ENCODE data around the gene LAPTM4A. TPM values are rescaled to one million over a fixed set of nuclear protein-coding genes. Genes with fewer than 3 reads are reported as not detected.

LAPTM4A gene
- polyA plus RNA-seq, 2 of the 4 experiments (the other 2 are of a cell fraction): 275 to 509 TPM

GRCh38 chr2:20099780-20100179 lies 48.4 kb upstream of the LAPTM4A start:
- no peak for FAIRE-seq
- ATAC-seq: no peak
- 75% methylated on average over 6 of the region's 6 CpGs for WGBS (ENCODE audit: missing lambda C conversion rate)
- no peaks in the 10 kb centered on the region for H3K9me3 ChIP-seq
- H3K4me2 ChIP-seq: no peak overlapping the region
- peaks cover 5% of the 10 kb centered on the region; the same call in 1 of the 3 replicates for H3K4me1 ChIP-seq
- CTCF ChIA-PET: interaction anchor here (0.6 to 12.6 kb wide), 11 partner anchors 9 to 225 kb away, joined by 3 to 149 read pairs (median 4); partner anchors contain the start of genes LAPTM4A and SDC1
- no peak overlapping the region for H3K27ac ChIP-seq
- TF ChIP-seq ZFP36 (IDR thresholded peaks at IDR 0.05; ENCODE audit: borderline replicate concordance, partially characterized antibody): no peak
- TF ChIP-seq JUN (IDR thresholded peaks at IDR 0.05): no peak
- no peak for TF ChIP-seq HOXB13 (CRISPR knock-in tag; IDR thresholded peaks at IDR 0.05; ENCODE audit: low read depth)
- TF ChIP-seq ESRRA (IDR thresholded peaks at IDR 0.05; ENCODE audit: borderline replicate concordance, low read length): no peak
- no peak for TF ChIP-seq HES2 (IDR thresholded peaks at IDR 0.05)
- TF ChIP-seq SREBF2 (IDR thresholded peaks at IDR 0.05): no peak
- TF ChIP-seq TFCP2L1 (CRISPR knock-in tag; IDR thresholded peaks at IDR 0.05): no peak
- no peak for TF ChIP-seq MYC (IDR thresholded peaks at IDR 0.05; ENCODE audit: borderline replicate concordance, low read length)
- no peak for TF ChIP-seq MAFK (IDR thresholded peaks at IDR 0.05; ENCODE audit: partially characterized antibody)
- TF ChIP-seq BCL3 (IDR thresholded peaks at IDR 0.05): no peak
- no peak for DNase-seq (ENCODE audit: low read depth in 1 of 2, low spot score in 1 of 2)
- H3K4me3 ChIP-seq: no peak overlapping the region
- POLR2A ChIA-PET: no interaction called here

GRCh38 chr2:20097889-20098714 lies 46.7 kb upstream of the LAPTM4A start:
- no peak for TF ChIP-seq SREBF2 (IDR thresholded peaks at IDR 0.05)
- no peak for TF ChIP-seq HMGXB4 (CRISPR knock-in tag; IDR thresholded peaks at IDR 0.05; ENCODE audit: borderline replicate concordance)
- TF ChIP-seq CBX2 (IDR thresholded peaks at IDR 0.05; ENCODE audit: borderline replicate concordance, low read depth): no peak
- peak; percentile 58; the same call in 1 of the 2 replicates for TF ChIP-seq MYC (IDR thresholded peaks at IDR 0.05; ENCODE audit: borderline replicate concordance, low read length)
- peak; percentile 64 for TF ChIP-seq BHLHE40 (IDR thresholded peaks at IDR 0.05; ENCODE audit: low read depth, low read length)
- no peak for TF ChIP-seq ZFP36 (IDR thresholded peaks at IDR 0.05; ENCODE audit: borderline replicate concordance, partially characterized antibody)
- TF ChIP-seq CTCF (IDR thresholded peaks at IDR 0.05): peak; percentile 99
- peak; percentile 99 to 100 for TF ChIP-seq RAD21 (conservative IDR thresholded peaks at IDR 0.05 in 1 of 2, IDR thresholded peaks at IDR 0.05 in 1 of 2)
- no peak for TF ChIP-seq ZC3H11A (IDR thresholded peaks at IDR 0.05)
- TF ChIP-seq MAZ (IDR thresholded peaks at IDR 0.05; ENCODE audit: borderline replicate concordance, low read depth, low read length): no peak
- no peak for TF ChIP-seq JUNB (IDR thresholded peaks at IDR 0.05)
- no peak for TF ChIP-seq JUN (IDR thresholded peaks at IDR 0.05)
- TF ChIP-seq POLR2A (IDR thresholded peaks at IDR 0.05; ENCODE audit: low read length): no peak
- peak; percentile 99 for TF ChIP-seq SMC3 (IDR thresholded peaks at IDR 0.05)
- 0 out of 2 replicates have a peak, but pooled peaks have one; percentile 25 for TF ChIP-seq GATA3 (IDR thresholded peaks at IDR 0.05; ENCODE audit: borderline replicate concordance)
- TF ChIP-seq FOSL2 (IDR thresholded peaks at IDR 0.05): no peak
- TF ChIP-seq FOSL2 (CRISPR knock-in tag; IDR thresholded peaks at IDR 0.05): 0 out of 2 replicates have a peak, but pooled peaks have one; percentile 13
- no peak for TF ChIP-seq CHD4 (IDR thresholded peaks at IDR 0.05; ENCODE audit: borderline replicate concordance)
- peak; percentile 93 to 96 for DNase-seq (ENCODE audit: low read depth in 1 of 2, low spot score in 1 of 2)
- peak; percentile 56 for FAIRE-seq
- peak; percentile 84 to 90 for ATAC-seq
- POLR2A ChIA-PET: no interaction called here
- Histone ChIP-seq H3K9me3 (no peaks in the 10 kb centered on the region), H3K4me1 (peaks cover 18% of the 10 kb centered on the region; the same call in 2 of the 3 replicates), H3K4me3 (no peak overlapping the region), H3K27ac (peak overlapping the region; percentile 22 to 71; a peak in 4 of 6 replicates), H3K4me2 (peak overlapping the region; percentile 58)
- 18% methylated on average over 21 of the region's 21 CpGs for WGBS (ENCODE audit: missing lambda C conversion rate)
- CTCF ChIA-PET: interaction anchor here (0.6 to 4.4 kb wide), 35 partner anchors 9 to 489 kb away, joined by 3 to 55 read pairs (median 3); partner anchors contain the start of genes SDC1 and WDR35

All from A549 (cell line).